HG03280 (cell line): ENCODE data around the gene ACSS2.

Source experiments
- ATAC-seq: cut with Tn5 transposase; IDR thresholded peaks from one replicate; pipeline ENCODE4 v1.9.1; 2021; ENCODE audit warnings: mild to moderate bottlenecking, moderate library complexity; ENCODE audit not compliant: unreplicated experiment

The ACSS2 gene

GRCh38 chr20:34971561-34972235, 95.3 kb downstream of the ACSS2 start:
- ATAC-seq = no peak

- no peak for ATAC-seq
These were observed 97.8 kb downstream of the ACSS2 start for GRCh38 chr20:34974246-34974645.

GRCh38 chr20:34976286-34976685, 99.9 kb downstream of the ACSS2 start:
- no peak for ATAC-seq
